GM12864 (cell line): ENCODE results near the gene HPGD.

Experiments
- DNase-seq: peaks from one replicate; pipeline ENCODE4 v3.0.0-alpha.2; 2011; ENCODE audit warnings: low read depth
- H3K4me3 ChIP-seq: 2 replicates; pipeline ENCODE4 v1.5.1; 2011; ENCODE audit warnings: mild to moderate bottlenecking, low read depth, low read length, control low read depth
- TF ChIP-seq, protein P1 (sequence below): IDR thresholded peaks from 2 replicates; pipeline ENCODE4 v1.5.1; 2011; ENCODE audit warnings: low read depth, mild to moderate bottlenecking, moderate library complexity, low read length, control low read depth, inconsistent platforms; ENCODE audit errors: missing control alignments

The HPGD gene

GRCh38 chr4:174461466-174462106 lies 60.7 kb downstream of the HPGD start:
- TF ChIP-seq, protein P1, sequence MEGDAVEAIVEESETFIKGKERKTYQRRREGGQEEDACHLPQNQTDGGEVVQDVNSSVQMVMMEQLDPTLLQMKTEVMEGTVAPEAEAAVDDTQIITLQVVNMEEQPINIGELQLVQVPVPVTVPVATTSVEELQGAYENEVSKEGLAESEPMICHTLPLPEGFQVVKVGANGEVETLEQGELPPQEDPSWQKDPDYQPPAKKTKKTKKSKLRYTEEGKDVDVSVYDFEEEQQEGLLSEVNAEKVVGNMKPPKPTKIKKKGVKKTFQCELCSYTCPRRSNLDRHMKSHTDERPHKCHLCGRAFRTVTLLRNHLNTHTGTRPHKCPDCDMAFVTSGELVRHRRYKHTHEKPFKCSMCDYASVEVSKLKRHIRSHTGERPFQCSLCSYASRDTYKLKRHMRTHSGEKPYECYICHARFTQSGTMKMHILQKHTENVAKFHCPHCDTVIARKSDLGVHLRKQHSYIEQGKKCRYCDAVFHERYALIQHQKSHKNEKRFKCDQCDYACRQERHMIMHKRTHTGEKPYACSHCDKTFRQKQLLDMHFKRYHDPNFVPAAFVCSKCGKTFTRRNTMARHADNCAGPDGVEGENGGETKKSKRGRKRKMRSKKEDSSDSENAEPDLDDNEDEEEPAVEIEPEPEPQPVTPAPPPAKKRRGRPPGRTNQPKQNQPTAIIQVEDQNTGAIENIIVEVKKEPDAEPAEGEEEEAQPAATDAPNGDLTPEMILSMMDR, result no peak
- H3K4me3 ChIP-seq, result no peak overlapping the region
- DNase-seq, result no peak

DNA sequence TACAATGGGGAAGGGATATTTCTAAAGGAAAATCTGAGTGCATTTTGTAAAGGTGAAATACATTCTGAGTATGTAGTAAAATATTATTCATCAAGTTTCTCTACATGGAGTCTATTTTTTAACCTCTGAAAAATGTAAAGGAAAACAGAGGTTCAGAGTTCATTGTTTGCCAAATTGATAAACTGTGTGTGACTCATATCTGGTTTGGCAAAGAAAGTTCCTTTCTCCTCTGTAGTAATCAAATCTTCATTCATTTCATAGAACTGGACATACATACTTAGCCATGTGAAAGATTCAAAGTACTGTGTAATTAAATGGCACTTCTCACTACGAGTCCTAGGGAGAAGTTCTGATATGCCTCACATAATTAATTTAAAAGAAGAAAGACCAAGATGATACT lies 61.6 kb downstream of the HPGD start:
- TF ChIP-seq, protein P1, result no peak
- DNase-seq, result no peak
- H3K4me3 ChIP-seq, result no peak overlapping the region

DNA sequence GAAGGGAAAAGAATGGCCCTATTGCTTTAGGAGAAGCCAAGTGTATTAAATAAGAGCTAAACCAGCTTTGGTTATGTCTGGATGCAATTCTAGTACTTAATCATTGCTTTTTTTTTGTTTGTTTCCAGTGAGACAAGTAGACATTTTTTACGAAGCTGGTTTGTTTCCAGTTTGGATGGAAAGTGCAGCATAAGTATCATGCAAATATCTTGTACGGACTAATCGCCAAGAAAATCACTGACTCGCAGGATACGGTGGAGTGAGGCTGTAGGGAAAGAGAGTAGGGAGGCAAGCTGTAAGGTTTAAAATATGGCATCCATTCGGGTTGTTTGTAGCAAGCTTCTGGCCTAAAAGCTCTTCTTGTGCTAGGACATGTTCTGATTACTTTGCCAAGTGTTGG lies 64.8 kb downstream of the HPGD start:
- TF ChIP-seq, protein P1, result no peak
- DNase-seq, result no peak
- no peak overlapping the region for H3K4me3 ChIP-seq

DNA sequence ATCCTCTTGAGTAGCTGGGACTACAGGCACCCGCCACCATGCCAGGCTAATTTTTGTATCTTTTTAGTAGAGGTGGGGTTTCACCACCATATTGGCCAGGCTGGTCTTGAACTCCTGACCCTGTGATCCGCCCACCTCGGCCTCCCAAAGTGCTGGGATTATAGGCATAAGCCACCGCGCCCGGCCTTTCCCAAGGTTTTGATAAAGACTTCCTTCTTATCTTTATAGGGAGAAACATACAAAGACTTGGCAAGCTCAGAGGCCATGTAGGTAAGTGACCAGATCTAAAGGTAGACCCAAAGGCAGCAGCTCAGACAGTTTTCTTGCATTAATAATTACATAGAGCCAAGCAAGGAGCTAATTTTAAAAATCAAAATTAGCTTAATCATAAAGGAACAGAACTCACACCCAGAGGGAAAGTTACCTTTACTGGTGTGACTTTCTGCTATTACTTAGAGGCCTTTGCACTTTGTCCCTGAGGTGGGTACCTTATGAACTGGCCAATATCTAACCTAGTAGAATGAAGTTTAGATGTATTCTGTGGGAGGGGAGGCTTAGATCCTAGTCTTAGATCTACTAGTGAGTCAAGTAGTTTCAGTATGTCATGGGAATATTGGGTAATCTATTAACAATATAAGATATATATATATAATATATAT lies 67.3 kb downstream of the HPGD start:
- no peak for DNase-seq
- TF ChIP-seq, protein P1, result no peak
- no peak overlapping the region for H3K4me3 ChIP-seq

- DNase-seq, result no peak
- TF ChIP-seq, protein P1, result no peak
- H3K4me3 ChIP-seq, result no peak overlapping the region
These were observed 70.5 kb downstream of the HPGD start for GRCh38 chr4:174451718-174452296.

DNA sequence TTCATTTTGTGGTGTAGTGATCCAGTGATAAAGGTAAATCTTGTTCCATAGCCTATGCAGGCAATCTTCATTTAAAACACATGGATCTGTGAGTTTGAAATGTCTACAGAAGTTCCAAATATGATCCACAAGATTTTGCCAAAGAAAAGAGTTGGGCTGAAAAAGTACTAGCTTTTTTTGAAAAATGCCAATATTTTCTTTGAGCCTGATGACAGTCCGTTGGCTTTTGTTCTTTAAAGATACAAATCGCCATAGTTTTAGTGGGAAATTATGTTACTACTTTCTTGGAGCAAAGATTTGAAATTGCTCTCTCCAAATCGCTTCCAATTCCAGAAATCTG lies 71.5 kb downstream of the HPGD start:
- TF ChIP-seq, protein P1, result no peak
- H3K4me3 ChIP-seq, result no peak overlapping the region
- no peak for DNase-seq
